Epithelial cell of umbilical artery (primary cell): ENCODE measurements around the gene CRP. TPM values are rescaled to one million over a fixed set of nuclear protein-coding genes. Genes with fewer than 3 reads are reported as not detected.

ENCODE experiments used
- total RNA-seq: library from RNA; depleted of rRNA; stranded (reverse); fragments of >200 nt; gene quantifications from 2 replicates; pipeline ENCODE4 v1.2.3, GENCODE V29; 2014

Gene CRP, protein sequence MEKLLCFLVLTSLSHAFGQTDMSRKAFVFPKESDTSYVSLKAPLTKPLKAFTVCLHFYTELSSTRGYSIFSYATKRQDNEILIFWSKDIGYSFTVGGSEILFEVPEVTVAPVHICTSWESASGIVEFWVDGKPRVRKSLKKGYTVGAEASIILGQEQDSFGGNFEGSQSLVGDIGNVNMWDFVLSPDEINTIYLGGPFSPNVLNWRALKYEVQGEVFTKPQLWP
- total RNA-seq, result 0.32 TPM in 1 of 2 replicates, not detected in the other

DNA sequence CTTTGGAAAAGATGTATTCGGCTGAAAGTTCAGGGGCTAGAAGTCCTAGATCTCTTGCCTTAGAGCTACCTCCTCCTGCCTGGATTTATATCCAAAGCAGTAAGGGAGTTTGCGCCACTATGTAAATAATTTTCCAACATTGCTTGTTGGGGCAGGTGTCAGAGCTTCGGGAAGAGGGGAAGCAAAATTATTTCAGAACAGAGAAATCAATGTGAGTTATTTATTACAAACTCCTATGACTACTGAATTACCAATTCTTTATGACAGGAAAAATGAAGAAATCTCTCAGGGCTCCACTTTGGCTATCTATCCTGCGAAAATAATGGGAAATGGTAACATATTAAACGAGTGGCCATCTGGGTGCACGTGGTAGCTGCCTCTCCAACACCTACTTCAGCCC is at the start of gene CRP:
TSS of gene CRP (minus strand) at position 61 of the 400 bp plus-strand sequence. CDS start 104 bp downstream, outside the sequence.

Other genes starting within 250 kb of the CRP start
- gene OR10J5, start 178.6 kb downstream of the CRP start, total RNA-seq, result not detected in 2 replicates
- gene APCS, start 126.8 kb downstream of the CRP start, total RNA-seq, result not detected in 2 replicates
- gene DUSP23, start 66.4 kb upstream of the CRP start, total RNA-seq, result 241 and 316 TPM in 2 replicates
- under 0.01 and 0.30 TPM in 2 replicates for gene FCRL6, start 87.8 kb upstream of the CRP start, total RNA-seq
- gene SLAMF8, start 112.3 kb upstream of the CRP start, total RNA-seq, result not detected in 2 replicates
- under 0.01 TPM in 1 of 2 replicates, not detected in the other for gene VSIG8, start 148.1 kb upstream of the CRP start, total RNA-seq
- gene CFAP45, start 185.6 kb upstream of the CRP start, total RNA-seq, result 1.5 and 1.9 TPM in 2 replicates
- 507 and 711 TPM in 2 replicates for gene TAGLN2, start 210.9 kb upstream of the CRP start, total RNA-seq
- gene IGSF9, start 231.0 kb upstream of the CRP start, total RNA-seq, result not detected in 2 replicates
- gene SLAMF9, start 239.6 kb upstream of the CRP start, total RNA-seq, result not detected in 2 replicates